Measurements from ENCODE around the gene CDYL.

GRCh38 chr6:4943716-4944115 lies 167.5 kb downstream of the CDYL start:
- TF ChIP-seq CTCF (conservative IDR thresholded peaks at IDR 0.05; ENCODE audit: low read depth, low read length) (no peak), EZH2 (IDR thresholded peaks at IDR 0.05; ENCODE audit: low read length, unreplicated experiment) (no peak), EZH2phosphoT487 (IDR thresholded peaks at IDR 0.05; ENCODE audit: borderline replicate concordance, low read length) (no peak)

Measured in PC-3 (cell line).